Breast epithelium (tissue), 3 donors: ENCODE measurements around the gene CCPG1.

Experiments used
- CTCF ChIP-seq, 3 donors: fragments of 450-650 bp; IDR thresholded peaks; one replicate each; pipeline ENCODE4 v1.5.1; 2016 to 2017; ENCODE audit warnings: antibody characterized with exemption in 3 of 3, mild to moderate bottlenecking in 3 of 3, moderate library complexity in 3 of 3
- POLR2A ChIP-seq: fragments of 450-650 bp; IDR thresholded peaks from one replicate; pipeline ENCODE4 v1.6.1; 2016; ENCODE audit warnings: antibody characterized with exemption, mild to moderate bottlenecking, moderate library complexity

DNA sequence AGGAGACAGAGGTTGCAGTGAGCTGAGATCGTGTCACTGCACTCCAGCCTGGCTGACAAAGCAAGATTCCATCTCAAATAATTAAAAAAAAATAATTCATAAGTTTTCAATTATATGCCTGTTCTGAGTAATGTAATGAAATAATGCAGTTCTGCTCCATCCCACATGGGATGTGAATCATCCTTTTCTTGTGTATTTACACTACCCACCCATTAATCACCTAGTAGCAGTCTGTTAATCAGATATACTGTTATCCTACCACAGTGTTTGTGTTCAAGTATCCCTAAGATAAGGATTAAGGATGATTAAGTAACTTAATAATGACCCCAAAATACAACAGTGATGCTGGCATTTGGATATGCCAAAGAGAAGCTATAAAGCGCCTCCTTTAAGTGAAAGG, 50.4 kb downstream of the CCPG1 start:
- TF ChIP-seq CTCF (IDR thresholded peaks at IDR 0.05) (no peak), POLR2A (no peak)
